Right atrium auricular region (tissue), 2 donors: ENCODE measurements around the gene UBAP2. TPM values are rescaled to one million over a fixed set of nuclear protein-coding genes. Genes with fewer than 3 reads are reported as not detected.

ENCODE experiments used
- DNase-seq: peaks from one replicate; pipeline ENCODE4 v3.0.0-alpha.2; 2019; ENCODE audit warnings: low spot score
- H3K27ac ChIP-seq, 2 donors: fragments of 200-600 bp; sonication (generic); 1 replicate in 1 of 2; 2 replicates in 1 of 2; pipeline ENCODE4 v1.5.1; 2016 to 2019
- H3K27me3 ChIP-seq, 2 donors: fragments of 200-600 bp; sonication (generic); one replicate each; pipeline versions ENCODE4 v1.5.1 to v1.6.0; 2017 to 2019
- H3K36me3 ChIP-seq: fragments of 200-600 bp; sonication (generic); one replicate; pipeline ENCODE4 v1.5.1; 2016
- H3K4me1 ChIP-seq, 2 donors: fragments of 200-600 bp; sonication (generic); one replicate each; pipeline versions ENCODE4 v1.5.1 to v1.6.0; 2017 to 2019
- H3K4me3 ChIP-seq, 2 donors: fragments of 200-600 bp; sonication (generic); 1 replicate in 1 of 2; 2 replicates in 1 of 2; pipeline ENCODE4 v1.5.1; 2017 to 2019; ENCODE audit warnings: mild to moderate bottlenecking in 1 of 2, moderate library complexity in 1 of 2
- H3K9me3 ChIP-seq, 2 donors: fragments of 200-600 bp; sonication (generic); one replicate each; pipeline ENCODE4 v1.5.1; 2019
- CTCF ChIP-seq, 2 donors: fragments of 200-600 bp; sonication (generic); IDR thresholded peaks; one replicate each; pipeline ENCODE4 v1.5.1; 2019; ENCODE audit warnings: antibody characterized with exemption in 2 of 2
- total RNA-seq, 2 donors: library from RNA; depleted of rRNA; stranded (reverse); fragments of >200 nt; gene quantifications; one replicate each; pipeline ENCODE4 v1.1.0, GENCODE V29; 2016

UBAP2 gene
- total RNA-seq, 2 donors from 2014 or later = 17.3 to 21.8 TPM

- Histone ChIP-seq H3K36me3 (no peaks in the 10 kb centered on the region), H3K9me3 (no peaks in the 10 kb centered on the region), H3K27ac (no peak overlapping the region), H3K4me3 (no peak overlapping the region), H3K27me3 (no peaks in the 10 kb centered on the region), H3K4me1 (peaks cover 0 to 21% of the 10 kb centered on the region in 2 donors)
- DNase-seq = no peak
- TF ChIP-seq CTCF (IDR thresholded peaks at IDR 0.05) = no peak
Observed at GRCh38 chr9:33881635-33882034, 167.1 kb downstream of the UBAP2 start.

- no peaks in the 10 kb centered on the region for H3K9me3 ChIP-seq
- no peak overlapping the region for H3K27ac ChIP-seq
- H3K4me1 ChIP-seq = peaks cover 0 to 14% of the 10 kb centered on the region in 2 donors
- DNase-seq = no peak
- H3K4me3 ChIP-seq = no peak overlapping the region
- H3K36me3 ChIP-seq = no peaks in the 10 kb centered on the region
- TF ChIP-seq CTCF (IDR thresholded peaks at IDR 0.05) = no peak
- no peaks in the 10 kb centered on the region for H3K27me3 ChIP-seq
Observed at GRCh38 chr9:33880211-33881089, 168.2 kb downstream of the UBAP2 start.

- Histone ChIP-seq H3K27ac (no peak overlapping the region), H3K9me3 (no peaks in the 10 kb centered on the region), H3K4me1 (peaks cover 0 to 4% of the 10 kb centered on the region in 2 donors), H3K4me3 (no peak overlapping the region), H3K36me3 (no peaks in the 10 kb centered on the region), H3K27me3 (no peaks in the 10 kb centered on the region)
- TF ChIP-seq CTCF (IDR thresholded peaks at IDR 0.05) = no peak
- no peak for DNase-seq
Observed at GRCh38 chr9:33878691-33879366, 169.9 kb downstream of the UBAP2 start.

- Histone ChIP-seq H3K9me3 (no peaks in the 10 kb centered on the region), H3K27ac (no peak overlapping the region), H3K4me3 (no peak overlapping the region), H3K4me1 (peaks cover 0 to 4% of the 10 kb centered on the region in 2 donors), H3K36me3 (no peaks in the 10 kb centered on the region), H3K27me3 (no peaks in the 10 kb centered on the region)
- TF ChIP-seq CTCF (IDR thresholded peaks at IDR 0.05) = no peak
- DNase-seq = no peak
Observed at GRCh38 chr9:33877727-33878489, 170.8 kb downstream of the UBAP2 start.

Other genes with a start within 250 kb of the UBAP2 start
- 10 to 100 TPM; 26.6 to 29.0 TPM for gene UBE2R2, start 231.7 kb downstream of the UBAP2 start, total RNA-seq
- gene DCAF12, start 77.8 kb upstream of the UBAP2 start, total RNA-seq = 10 to 100 TPM; 20.4 to 20.6 TPM
- 10 to 100 TPM; 39.4 to 46.4 TPM for gene UBAP1, start 130.2 kb upstream of the UBAP2 start, total RNA-seq